HG02763 (cell line): Measurements from ENCODE around the gene CCT8.

Experiments
- ATAC-seq: cut with Tn5 transposase; IDR thresholded peaks from one replicate; pipeline ENCODE4 v1.9.1; 2021; ENCODE audit warnings: mild to moderate bottlenecking, moderate library complexity; ENCODE audit not compliant: unreplicated experiment

The CCT8 gene

GRCh38 chr21:29073222-29074006 is at the start of gene CCT8:
Gene CCT8 (minus strand): TSS chr21:29073648. CDS start chr21:29073590, 58 bp downstream.
- peak; percentile 88 for ATAC-seq

GRCh38 chr21:29121759-29122158 is 48.3 kb upstream of the CCT8 start:
- ATAC-seq: peak; percentile 52

GRCh38 chr21:29117372-29117955 is 44.0 kb upstream of the CCT8 start:
- ATAC-seq: peak; percentile 51

GRCh38 chr21:29115899-29116298 is 42.5 kb upstream of the CCT8 start:
- no peak for ATAC-seq

GRCh38 chr21:29114765-29115500 is 41.5 kb upstream of the CCT8 start:
- no peak for ATAC-seq

GRCh38 chr21:29105218-29105617 is 31.8 kb upstream of the CCT8 start:
- no peak for ATAC-seq

GRCh38 chr21:29104239-29104708 is 30.8 kb upstream of the CCT8 start:
- ATAC-seq: no peak

GRCh38 chr21:29102791-29103257 is 29.4 kb upstream of the CCT8 start:
- no peak for ATAC-seq

- no peak for ATAC-seq
Measured at GRCh38 chr21:29098156-29098555, 24.7 kb upstream of the CCT8 start.

GRCh38 chr21:29096218-29097015 is 23.0 kb upstream of the CCT8 start:
- ATAC-seq: no peak

- ATAC-seq: no peak
Measured at GRCh38 chr21:29092102-29092959, 18.9 kb upstream of the CCT8 start.

GRCh38 chr21:29091033-29091432 is 17.6 kb upstream of the CCT8 start:
- no peak for ATAC-seq

- no peak for ATAC-seq
Measured at GRCh38 chr21:29085106-29085752, 11.8 kb upstream of the CCT8 start.

GRCh38 chr21:29084372-29084771 is 10.9 kb upstream of the CCT8 start:
- ATAC-seq: no peak

- ATAC-seq: no peak
Measured at GRCh38 chr21:29083306-29083705, 9.9 kb upstream of the CCT8 start.

GRCh38 chr21:29082046-29082815 is 8.8 kb upstream of the CCT8 start:
- no peak for ATAC-seq

- no peak for ATAC-seq
Measured at GRCh38 chr21:29080454-29080941, 7.0 kb upstream of the CCT8 start.
